Right ventricle myocardium superior (tissue), 1 donor: ENCODE results near the gene MAP2K5. TPM values are rescaled to one million over a fixed set of nuclear protein-coding genes. Genes with fewer than 3 reads are reported as not detected.

ENCODE experiments used
- ATAC-seq: fragments of 200-7000 bp; cut with Tn5 transposase; one replicate; pipeline ENCODE4 v1.9.1; 2020; ENCODE audit warnings: mild to moderate bottlenecking; ENCODE audit not compliant: poor library complexity
- DNase-seq: peaks from one replicate; pipeline ENCODE4 v3.0.0-alpha.2; 2020
- intact Hi-C: fragments of 100-400 bp; cut with DNase I; formaldehyde crosslinking; loops from one replicate; pipeline ENCODE4 v1.11.2; 2022
- total RNA-seq: library from RNA; stranded (reverse); fragmentation: NEBNext Ultra II Directional; extraction: Animal tissue kit (Norgen Biotek cat#: 25700); gene quantifications from one replicate; pipeline ENCODE4 v1.2.1, GENCODE V29; 2021
- donor health status: DM: no; HTN: yes; CAD: no; lungs with severe emphysema.

Gene MAP2K5
- total RNA-seq, 1 donor from 2014 or later, result 18.8 TPM

DNA sequence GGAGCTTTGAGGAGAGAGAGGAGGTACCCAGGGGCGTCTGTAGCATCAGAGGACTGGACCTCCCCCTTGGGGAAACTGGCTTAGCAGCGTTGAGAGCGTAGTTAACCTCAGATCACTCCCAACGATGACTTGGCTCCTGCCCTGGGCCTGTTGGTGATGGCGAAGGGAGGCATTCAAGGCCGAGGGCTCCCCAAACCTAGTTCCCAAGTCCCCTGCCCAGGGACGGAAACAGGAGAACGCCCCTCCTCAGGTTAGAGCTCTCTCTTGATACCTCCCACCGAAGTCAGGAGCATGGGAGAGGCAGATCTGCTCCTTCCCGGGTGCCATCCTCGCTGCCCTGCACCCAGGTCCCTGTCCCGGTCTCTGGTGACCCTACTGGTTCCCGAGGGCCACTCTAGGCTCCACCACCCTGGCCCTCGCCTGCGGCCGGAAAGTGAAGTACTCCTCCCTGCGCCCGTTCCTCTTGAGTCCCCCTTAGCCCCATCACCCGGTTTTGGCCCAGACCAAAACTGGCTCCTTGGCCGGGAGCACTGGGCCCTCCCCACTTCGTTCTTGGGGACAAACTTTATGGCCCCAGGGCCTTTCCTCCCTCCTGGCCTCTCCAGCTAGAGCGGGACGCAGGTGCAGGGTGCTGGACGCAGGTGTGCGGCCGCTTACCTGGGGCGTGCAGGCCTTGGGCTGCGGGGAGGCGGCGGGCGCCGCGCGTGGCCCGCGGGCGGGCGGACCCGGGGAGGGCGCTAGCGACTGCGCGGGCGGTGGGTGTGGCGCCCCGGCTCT is 280.2 kb downstream of the MAP2K5 start:
- ATAC-seq, result no peak

DNA sequence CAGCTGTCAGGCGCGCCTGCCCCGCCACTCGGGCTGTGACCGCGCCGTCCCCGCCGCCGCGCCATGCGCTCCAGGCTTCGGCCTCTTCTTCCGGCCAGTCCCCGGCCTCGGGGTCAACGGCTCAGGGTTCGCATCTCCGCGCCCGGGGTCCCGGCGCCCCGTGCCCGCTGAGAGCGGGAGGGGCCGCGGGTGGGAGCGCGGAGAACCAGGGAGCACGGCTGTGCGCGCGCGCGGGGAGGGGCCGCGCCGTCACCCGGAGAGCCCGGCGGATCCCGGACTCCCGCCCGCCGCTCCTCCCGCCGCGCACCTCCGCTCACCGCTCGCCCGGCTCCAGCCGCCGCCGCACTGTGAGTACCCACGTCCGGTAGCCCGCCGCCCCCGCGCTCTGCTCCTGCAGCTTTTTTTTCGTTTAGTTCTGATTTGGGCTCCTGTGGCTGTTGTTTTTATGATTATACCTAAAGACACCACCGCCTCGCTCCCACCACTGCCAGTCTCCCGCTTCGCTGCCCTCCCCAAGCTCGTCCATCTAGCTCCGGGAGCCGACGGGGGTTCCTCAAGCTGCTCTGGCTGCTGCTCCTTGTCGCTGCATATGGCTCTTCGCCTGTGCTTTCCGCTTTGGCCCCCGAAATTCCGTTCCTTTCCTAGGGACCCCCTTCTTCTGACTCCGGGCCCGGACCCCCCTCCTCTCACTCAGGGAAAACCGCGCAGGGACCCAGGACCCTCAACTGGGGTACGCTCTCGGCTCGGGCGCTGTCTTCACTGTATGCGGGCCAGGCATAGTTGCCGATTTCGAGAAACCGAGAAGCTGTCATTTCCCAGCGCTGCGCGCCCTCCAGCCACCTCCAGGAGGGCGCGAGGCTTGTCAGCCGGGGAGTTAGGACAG is 281.1 kb downstream of the MAP2K5 start:
- intact Hi-C loops, result no loop called here
- no peak for ATAC-seq
- DNase-seq, result no peak

More for the DNA sequence above, 280.2 kb downstream of the MAP2K5 start:
- intact Hi-C loops, result no loop called here
- DNase-seq, result no peak

DNA sequence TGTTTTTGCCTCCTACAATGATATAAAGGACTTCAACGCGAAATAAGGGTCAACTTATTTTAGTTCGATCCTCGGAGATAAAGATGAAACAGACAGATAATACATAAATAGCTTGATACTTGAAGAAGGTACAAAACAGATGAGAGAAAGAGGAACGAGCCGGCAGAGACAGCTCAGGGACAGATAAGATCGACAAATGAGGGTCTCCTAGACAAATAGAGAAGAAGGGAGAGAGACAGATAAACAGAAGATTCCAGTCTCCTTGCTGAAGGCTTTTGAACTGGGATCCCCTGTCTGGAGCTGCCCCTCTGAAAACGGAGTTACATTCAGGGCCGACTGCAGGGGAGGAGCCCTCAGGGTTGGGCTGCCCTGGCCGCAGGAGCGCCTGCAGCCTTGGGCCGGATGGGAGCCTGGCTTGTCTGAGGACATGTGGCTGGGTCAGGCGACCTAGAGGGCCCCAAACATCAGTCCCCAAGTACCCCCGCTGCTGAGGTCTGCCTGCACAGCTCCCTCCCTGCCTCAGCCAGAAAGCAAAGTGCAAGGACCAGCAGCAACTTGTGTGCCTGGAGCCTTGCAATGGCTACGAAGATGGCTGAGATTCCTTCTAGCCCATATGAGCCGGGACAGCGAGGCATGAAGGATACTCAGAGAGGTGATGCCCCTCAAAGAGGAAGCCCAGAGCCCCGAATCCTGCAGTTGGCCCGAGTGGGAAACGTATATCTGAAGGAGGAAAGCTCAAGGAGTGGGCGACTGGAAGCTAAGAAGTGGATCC is 281.9 kb downstream of the MAP2K5 start:
- no peak for DNase-seq
- ATAC-seq, result no peak
- intact Hi-C loops, result no loop called here

DNA sequence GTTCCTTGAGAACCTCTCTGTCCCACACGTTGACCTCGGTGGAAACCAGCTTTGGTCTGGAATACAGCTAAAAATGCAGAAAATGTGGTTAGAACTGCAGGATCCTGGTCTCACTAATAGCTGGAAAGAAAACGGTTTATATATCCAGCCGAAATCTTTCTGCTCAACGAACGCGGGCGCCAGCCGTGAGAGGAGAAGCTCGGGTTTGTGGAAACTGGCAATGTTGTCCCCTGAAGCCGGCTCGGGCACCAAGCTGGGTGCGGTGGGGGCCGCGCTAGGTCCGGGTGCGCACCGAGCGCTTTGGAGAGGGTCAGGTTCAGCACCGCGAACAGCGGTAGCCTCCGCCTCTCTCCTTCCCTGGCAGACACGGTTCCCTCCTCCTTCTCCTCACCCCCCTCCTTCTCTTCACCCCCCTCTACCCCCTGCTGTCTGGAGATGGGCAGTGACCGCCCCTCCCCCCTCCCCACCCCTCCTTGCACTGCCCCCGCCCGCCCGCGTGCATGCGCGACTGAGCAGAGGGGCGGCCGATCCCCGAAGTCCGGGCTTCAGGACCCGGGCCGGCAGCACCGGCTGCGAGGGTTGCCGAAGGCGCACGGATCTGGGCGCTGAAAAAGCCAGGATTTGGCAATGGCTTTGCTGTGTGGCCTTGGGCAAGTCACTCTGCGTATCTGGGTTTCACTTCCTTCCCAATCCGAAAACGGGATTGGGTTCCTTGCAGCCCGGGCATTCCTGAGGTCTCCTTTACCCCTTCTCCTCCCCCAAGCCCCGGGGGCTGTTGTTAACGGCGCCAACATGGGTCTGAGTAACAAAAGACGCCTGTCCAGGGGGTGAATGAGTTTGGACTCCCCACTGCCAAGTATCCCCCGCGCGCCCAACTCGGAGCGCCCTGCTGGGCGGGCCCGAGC is 282.7 kb downstream of the MAP2K5 start, which contains the start of gene SKOR1:
SKOR1 (plus strand) TSS at position 534 of the 905 bp plus-strand sequence; CDS start at position 628, 94 bp downstream.
- DNase-seq (no peak), ATAC-seq (no peak)
- intact Hi-C loops, result no loop called here

DNA sequence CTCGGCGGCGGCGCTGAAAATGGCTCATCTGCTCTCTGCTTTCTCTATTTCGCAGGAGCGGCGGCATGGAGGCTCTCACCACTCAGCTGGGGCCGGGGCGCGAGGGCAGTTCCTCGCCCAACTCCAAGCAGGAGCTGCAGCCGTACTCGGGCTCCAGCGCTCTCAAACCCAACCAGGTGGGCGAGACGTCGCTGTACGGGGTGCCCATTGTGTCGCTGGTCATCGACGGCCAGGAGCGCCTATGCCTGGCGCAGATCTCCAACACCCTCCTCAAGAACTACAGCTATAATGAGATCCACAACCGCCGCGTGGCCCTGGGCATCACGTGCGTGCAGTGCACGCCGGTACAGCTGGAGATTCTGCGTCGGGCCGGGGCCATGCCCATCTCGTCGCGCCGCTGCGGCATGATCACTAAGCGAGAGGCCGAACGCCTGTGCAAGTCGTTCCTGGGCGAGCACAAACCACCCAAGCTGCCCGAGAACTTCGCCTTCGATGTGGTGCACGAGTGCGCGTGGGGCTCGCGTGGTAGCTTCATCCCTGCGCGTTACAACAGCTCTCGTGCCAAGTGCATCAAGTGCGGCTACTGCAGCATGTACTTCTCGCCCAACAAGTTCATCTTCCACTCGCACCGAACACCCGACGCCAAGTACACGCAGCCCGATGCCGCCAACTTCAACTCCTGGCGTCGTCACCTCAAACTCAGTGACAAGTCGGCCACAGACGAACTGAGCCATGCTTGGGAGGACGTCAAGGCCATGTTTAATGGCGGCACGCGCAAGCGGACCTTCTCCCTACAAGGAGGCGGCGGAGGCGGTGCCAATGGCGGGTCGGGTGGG is 283.6 kb downstream of the MAP2K5 start:
- no peak for ATAC-seq
- no peak for DNase-seq
- intact Hi-C loops, result no loop called here

DNA sequence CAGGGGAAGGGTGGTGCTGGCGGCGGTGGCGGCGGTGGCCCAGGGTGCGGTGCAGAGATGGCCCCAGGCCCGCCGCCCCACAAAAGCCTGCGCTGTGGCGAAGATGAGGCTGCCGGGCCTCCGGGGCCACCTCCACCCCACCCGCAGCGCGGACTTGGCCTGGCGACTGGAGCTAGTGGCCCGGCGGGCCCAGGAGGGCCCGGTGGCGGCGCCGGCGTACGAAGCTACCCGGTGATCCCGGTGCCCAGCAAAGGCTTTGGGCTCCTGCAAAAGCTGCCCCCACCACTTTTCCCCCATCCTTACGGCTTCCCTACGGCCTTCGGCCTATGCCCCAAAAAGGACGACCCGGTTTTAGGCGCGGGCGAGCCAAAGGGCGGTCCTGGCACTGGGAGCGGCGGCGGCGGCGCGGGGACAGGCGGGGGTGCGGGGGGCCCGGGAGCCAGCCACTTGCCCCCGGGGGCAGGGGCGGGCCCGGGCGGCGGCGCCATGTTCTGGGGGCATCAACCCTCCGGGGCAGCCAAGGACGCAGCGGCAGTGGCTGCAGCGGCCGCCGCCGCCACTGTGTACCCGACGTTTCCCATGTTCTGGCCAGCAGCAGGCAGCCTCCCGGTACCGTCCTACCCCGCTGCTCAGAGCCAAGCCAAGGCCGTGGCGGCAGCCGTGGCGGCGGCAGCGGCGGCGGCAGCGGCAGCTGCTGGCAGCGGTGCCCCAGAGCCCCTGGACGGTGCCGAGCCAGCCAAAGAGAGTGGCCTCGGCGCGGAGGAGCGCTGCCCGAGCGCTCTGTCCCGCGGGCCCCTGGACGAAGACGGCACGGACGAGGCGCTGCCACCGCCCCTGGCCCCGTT is 284.4 kb downstream of the MAP2K5 start:
- DNase-seq, result no peak
- intact Hi-C loops, result no loop called here
- no peak for ATAC-seq

DNA sequence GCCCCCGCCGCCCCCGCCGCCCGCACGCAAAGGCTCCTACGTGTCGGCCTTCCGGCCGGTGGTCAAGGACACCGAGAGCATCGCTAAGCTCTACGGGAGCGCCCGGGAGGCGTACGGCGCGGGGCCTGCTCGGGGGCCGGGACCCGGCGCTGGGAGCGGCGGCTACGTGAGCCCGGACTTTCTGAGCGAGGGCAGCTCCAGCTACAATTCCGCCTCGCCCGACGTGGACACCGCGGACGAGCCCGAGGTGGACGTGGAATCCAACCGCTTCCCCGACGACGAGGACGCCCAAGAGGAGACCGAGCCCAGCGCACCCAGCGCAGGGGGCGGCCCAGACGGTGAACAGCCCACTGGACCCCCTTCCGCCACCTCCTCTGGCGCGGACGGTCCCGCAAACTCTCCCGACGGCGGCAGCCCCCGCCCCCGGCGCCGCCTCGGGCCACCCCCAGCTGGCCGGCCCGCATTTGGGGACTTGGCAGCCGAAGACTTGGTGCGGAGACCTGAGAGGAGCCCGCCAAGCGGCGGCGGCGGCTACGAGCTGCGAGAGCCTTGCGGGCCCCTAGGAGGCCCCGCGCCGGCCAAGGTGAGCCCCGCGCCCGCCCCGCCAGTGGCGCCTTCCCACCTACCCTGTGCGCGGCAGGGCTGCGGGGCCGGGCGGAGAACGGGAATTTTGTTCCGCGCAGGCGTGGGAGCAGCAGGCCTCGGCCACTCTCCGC is 285.2 kb downstream of the MAP2K5 start:
- DNase-seq (no peak), ATAC-seq (no peak)
- intact Hi-C loops, result no loop called here

DNA sequence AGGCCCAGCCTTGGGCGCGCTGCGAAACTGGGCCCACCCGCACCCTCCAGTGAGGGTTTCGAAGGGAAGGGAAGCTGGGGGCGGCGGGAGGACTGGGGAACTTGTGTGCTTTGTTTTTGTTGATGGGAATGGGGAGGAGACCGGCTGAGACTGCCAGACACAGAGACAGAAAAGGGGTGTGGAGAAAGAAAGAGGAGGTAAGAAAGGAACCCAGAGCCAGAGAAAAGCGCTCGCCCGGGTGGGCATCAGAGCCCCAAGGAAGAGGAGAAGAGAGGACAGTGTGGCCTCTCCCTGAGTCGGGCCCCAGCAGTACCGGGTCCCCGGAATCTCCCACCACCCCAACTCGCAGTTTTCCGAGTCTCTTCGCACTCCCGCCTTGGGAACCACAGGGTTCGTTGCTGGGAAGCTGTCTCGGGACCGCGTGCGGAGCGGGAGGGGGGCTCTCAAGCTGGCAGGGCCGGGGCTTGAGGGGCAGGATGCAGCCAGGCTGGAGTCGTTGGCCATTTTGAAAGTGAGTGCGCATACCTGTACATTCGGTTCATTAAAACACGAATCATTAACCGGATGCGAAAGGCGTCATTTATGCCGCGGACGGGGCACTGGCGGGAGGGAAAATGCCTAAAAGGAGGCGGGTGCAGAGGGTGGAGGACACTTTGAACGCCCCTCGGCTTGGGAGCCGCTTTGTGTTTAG is 285.9 kb downstream of the MAP2K5 start:
- intact Hi-C loops, result no loop called here
- ATAC-seq, result no peak
- DNase-seq, result no peak

DNA sequence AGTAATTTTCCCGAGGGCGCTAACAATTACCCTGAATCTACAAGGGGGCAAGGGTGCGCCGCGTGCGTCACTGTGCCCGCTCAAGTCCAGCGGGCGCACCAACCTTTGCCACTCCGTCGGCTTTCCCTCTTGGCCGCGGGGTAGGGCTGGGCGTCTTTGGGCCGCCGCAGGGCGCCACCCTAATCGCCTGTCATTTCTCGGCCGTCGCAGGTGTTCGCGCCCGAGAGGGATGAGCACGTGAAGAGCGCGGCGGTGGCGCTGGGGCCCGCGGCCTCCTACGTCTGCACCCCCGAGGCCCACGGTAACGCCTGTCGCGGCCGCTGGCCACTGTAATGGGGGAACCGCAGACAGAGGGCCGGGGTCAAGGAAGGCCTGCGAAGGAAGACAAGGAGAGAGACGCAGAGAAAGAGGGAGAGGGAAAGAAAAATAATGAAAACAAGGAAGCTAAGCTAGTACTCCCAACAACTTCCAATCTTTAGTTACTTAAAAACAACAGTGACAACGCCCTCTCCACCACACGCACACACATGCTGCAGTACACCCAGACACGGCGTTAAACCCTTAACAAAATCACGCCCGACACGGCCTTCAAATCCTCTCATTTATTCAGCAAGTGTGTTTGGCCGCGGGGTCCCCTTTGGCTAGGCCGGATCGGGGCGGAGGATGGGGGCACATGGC is 286.6 kb downstream of the MAP2K5 start:
- intact Hi-C loops, result no loop called here
- ATAC-seq (no peak), DNase-seq (no peak)

DNA sequence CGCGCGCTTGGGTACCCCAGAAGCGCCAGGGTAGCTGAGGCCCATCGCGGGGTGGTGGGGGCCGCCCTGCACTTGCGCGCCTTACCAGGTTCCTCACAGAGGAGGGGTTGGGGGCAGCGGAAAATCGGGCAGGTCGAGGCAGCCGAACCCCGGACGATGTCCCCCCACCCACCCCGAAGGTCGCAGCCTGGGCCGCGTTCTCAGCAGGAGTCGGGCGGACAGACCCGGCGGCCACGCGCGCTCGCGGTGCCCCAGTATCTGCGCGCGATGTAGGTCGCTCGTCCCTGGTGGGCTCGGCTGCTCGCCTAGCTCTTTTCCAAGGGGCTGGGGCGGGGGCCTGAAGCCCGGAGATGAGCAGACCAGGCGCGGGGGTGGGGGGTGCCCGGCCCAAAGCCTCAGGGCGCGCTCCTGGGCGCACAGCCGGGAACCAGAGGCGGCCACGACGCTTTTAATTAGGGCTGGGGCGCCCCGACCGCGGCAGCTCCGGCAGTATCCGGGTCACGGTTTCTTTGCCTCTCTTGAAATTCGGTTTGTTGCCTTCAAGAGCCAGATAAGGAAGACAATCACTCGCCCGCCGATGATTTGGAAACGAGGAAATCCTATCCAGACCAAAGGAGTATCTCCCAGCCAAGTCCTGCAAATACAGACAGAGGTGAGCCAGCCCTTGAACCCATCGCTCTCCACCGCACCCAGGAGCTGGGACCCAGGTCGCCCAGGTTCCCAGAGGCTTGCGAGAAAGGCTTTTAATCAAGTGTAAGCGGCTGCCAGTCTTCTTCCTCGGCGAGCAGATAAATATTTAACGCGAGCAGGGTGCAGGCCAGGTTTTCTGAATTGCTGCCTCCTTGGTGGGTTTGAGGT is 287.4 kb downstream of the MAP2K5 start:
- intact Hi-C loops, result loop anchor here (10.0 kb wide), 1 partner anchor 885 kb away; no protein-coding TSS in a partner anchor
- DNase-seq (no peak), ATAC-seq (no peak)

DNA sequence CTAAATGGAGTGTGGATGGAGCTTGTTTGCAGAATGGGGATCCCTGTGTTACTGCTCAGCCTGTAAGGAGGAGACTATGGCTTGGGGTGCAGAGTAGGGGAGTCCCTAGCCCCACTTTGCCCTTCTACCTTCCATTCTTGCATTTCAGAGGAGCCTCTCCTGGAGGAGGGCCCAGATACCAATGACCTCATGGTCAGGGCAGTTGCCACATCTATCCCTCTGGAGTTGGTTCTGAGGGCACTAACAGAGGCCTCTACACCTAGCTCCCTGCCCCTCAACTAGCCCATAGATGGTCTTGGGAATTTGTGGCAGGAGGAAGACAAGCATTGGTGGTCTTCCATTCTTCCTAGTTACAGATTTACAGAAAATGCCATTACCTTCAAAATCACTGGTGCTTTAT is 288.9 kb downstream of the MAP2K5 start:
- no peak for DNase-seq
- intact Hi-C loops, result loop anchor here (10.0 kb wide), 1 partner anchor 887 kb away; no protein-coding TSS in a partner anchor
- ATAC-seq, result no peak

DNA sequence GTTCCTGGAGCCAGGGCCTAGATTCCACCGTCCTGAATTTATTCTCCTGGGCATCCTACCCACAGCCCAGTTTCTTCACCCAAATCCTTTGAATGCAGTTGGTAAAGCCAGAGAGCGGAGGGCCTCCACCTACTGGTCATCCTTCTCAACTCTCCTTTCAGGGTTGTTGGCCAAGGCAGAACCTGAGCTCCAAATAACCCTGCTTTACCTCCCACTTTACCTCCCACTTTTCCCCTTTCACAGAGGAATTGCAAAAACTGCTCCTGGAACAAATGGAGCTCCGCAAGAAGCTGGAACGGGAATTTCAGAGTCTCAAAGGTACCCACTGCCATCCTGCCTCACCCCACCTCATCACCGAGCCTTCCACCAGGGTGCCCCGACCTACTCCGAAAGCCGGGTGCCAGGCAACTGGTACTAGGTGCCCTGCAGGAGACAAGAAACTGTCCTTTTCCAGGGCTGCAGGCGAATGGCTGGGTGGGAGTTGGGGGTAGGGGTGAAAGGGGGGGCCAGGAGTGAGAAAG is 289.6 kb downstream of the MAP2K5 start:
- intact Hi-C loops, result loop anchor here (10.0 kb wide), 1 partner anchor 887 kb away; no protein-coding TSS in a partner anchor
- DNase-seq, result no peak

DNA sequence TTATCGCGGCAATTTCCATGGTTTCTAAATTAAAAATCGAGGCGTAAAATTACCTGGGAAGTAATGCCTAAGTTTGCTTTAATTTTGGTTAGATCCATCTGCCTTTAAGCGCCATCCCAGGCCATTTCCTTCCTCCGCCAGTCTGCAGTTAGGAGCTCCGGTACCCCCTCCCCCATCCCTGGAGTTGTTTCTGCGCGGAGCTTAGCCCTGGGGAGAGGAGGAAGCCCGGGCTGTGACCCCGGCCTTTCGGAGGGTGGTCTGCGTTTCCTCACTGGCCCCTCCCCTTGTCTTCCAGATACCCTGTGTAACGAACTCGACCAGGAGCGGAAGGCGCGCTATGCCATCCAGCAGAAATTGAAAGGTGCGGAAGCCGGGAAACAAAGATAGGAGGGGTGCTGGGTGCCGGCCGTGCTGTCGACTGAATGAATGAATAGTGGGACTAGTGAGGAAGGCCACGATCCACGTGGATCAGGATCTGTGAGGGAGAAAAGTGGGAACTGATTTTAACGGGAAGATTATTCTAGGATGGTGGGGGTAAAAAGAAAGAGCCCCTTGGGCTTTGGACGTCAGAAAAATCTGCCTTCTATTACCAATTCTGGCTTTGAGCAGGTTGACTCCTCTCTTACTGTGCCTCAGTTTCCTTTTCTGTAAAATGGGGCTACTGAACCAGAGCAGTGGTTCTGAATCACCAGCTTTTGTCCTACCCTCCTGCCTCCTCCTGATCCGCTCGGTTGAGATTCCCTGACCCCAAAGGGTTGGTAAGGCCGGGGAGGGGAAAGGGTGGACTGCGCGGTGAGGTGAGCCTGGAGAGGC is 290.6 kb downstream of the MAP2K5 start:
- intact Hi-C loops, result loop anchor here (10.0 kb wide), 1 partner anchor 888 kb away; no protein-coding TSS in a partner anchor
- ATAC-seq, result no peak
- no peak for DNase-seq

More for the DNA sequence above, 289.6 kb downstream of the MAP2K5 start:
- ATAC-seq, result no peak
